Jurkat, Clone E6-1 (cell line): Measurements from ENCODE around the gene DNAH14.

ENCODE experiments used
- DNase-seq: peaks from one replicate; pipeline ENCODE4 v3.0.0-alpha.2; 2011; ENCODE audit warnings: low read depth, low spot score
- H3K4me3 ChIP-seq: 2 replicates; pipeline ENCODE4 v1.5.1; 2011; ENCODE audit warnings: mild to moderate bottlenecking, low read length, control low read depth, moderate library complexity

Gene DNAH14

DNA sequence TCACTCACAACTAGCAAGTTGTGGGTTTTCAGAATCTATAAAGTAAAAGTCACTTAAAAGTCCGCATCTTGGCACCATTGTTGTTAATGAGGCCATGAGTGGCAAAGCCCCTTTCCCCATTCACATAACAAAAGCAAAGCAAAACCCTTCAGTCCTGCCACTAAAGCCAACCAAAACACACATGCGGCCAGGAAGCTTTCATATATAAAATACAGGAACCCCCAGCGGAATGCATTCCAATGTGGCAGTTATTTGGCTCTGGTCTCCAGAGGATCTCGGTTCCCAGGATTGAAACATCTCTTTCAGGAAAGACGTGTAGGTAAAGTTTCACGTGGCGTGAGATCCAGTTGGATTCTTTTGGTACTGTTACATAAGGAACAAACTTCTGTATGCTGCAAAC lies 500.8 kb downstream of the DNAH14 start:
- H3K4me3 ChIP-seq = no peak overlapping the region
- no peak for DNase-seq

GRCh38 chr1:225431081-225431863 lies 501.8 kb downstream of the DNAH14 start:
- H3K4me3 ChIP-seq = no peak overlapping the region
- no peak for DNase-seq

- no peak for DNase-seq
- H3K4me3 ChIP-seq = no peak overlapping the region
Measured at GRCh38 chr1:225434046-225434445, 504.6 kb downstream of the DNAH14 start.

DNA sequence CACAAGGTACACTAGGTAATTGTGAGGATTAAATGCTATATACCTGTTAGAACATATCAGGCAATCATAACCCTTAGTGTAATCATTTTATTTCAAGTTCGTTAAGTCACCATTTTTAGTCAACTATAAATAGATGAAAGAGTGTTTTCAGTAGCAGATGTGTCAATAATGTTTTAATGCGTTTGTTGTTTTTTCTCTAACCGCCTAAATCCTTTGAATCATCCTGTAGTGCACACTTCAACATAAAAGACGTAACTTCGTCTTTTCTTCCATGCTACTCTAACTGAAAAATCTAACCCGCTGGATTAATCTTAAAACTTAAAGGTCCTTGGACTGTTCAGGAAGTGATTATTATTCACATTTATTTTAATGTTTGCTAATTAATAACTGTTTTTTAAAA lies 505.6 kb downstream of the DNAH14 start:
- DNase-seq = no peak
- H3K4me3 ChIP-seq = no peak overlapping the region

GRCh38 chr1:225435487-225435886 lies 506.0 kb downstream of the DNAH14 start:
- DNase-seq = no peak
- H3K4me3 ChIP-seq = no peak overlapping the region

DNA sequence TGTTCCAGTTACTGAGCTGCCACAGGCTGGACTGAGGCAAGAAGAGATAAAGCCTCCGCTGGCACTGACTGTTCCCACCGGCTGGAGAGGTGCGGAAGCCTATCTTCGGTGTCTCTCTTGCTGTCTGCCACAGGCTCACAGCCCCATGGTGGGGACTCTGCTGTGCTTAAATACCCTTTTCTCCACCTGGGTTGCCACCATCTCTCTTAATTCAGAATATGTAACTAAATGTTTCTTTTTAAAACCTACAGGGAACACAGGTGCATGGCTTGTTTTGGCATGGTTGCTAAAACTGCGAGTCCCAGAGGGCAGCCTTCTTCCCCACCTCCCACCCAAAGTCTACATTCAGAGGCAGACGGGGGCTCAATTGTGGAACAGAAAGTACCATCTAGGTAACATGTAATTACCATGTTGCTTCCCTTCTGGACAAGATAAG lies 506.5 kb downstream of the DNAH14 start:
- no peak for DNase-seq
- no peak overlapping the region for H3K4me3 ChIP-seq

- DNase-seq = no peak
- no peak overlapping the region for H3K4me3 ChIP-seq
Measured at GRCh38 chr1:225437710-225438437, 508.4 kb downstream of the DNAH14 start.

- H3K4me3 ChIP-seq = no peak overlapping the region
Measured at GRCh38 chr1:225440380-225441221, 511.1 kb downstream of the DNAH14 start.

GRCh38 chr1:225441314-225442122 lies 512.0 kb downstream of the DNAH14 start:
- no peak overlapping the region for H3K4me3 ChIP-seq
- DNase-seq = no peak

More at GRCh38 chr1:225440380-225441221, 511.1 kb downstream of the DNAH14 start:
- DNase-seq = no peak

DNA sequence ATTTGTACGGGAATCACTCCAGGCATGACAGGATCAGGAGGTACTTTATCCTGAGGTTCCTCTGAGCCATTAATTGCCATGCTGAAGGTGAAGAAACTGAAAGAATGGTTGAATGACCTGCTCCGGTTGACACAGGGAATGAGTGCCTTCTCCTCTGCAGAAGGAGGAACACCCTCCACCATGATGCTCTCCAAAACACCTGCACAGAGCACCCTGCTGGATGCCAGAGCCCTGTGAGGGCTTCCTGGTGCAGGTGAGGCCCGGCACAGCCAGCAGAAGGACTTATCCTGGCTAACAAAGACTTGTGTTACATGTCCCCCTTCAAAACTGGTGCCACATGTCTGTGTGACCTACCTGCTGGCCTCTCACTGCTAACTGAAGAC lies 512.6 kb downstream of the DNAH14 start:
- H3K4me3 ChIP-seq = no peak overlapping the region
- DNase-seq = no peak

GRCh38 chr1:225445639-225446594 lies 516.4 kb downstream of the DNAH14 start:
- DNase-seq = peak; percentile 55
- H3K4me3 ChIP-seq = no peak overlapping the region

- H3K4me3 ChIP-seq = no peak overlapping the region
Measured at GRCh38 chr1:225446595-225446960, 517.1 kb downstream of the DNAH14 start.

DNA sequence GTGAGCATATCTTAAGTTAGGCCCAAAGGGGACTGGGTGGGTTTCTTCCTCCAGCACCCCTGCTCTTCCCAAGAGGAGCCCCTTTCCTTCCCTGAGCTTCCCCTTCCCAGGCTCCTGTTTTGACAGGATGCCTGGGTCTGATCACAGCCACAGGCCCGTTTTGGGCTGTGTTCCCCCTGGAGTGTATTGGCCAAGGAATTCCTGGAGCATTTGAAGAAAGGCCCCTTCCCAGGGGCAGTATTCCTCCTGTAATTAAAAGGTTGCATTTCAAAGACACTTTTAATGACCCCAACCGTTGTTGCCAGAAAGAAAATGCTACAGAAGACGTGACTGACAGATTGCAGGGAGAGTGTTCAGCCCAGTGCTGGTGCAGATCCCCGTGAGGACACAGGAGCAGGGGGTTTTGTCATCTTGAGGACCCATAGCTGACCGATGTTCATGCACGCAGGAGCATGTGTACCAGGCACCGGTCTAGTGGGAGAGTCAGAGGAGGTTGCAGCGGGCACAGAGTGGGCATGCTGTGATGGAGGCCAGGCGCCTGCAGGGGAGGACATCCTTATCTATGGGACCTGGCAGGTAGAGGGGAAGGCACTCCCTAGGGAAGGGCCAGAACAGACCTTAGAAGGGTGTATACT lies 517.6 kb downstream of the DNAH14 start:
- no peak overlapping the region for H3K4me3 ChIP-seq
- DNase-seq = no peak

More at GRCh38 chr1:225446595-225446960, 517.1 kb downstream of the DNAH14 start:
- DNase-seq = no peak

DNA sequence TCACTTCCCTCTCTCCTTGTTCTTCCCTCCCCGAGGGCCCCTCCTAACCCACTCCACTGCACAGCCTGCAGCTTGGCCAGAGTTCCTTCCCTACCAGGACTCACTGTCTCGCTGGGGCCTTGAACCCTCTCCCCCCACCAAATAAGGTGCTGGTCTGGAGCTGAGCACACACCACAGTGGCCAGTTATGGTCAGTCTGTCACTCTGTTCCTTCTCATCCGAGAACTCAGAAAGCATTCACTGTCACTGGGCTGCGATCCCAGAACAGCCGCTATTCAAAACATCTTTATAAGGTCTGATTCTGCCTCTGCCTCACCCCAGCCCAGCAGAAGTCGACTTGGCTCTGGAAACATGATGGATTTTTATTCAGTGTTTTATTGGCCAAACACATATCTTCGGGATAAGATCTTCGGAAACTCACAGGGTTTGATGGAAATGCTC lies 518.2 kb downstream of the DNAH14 start:
- no peak overlapping the region for H3K4me3 ChIP-seq
- no peak for DNase-seq

DNA sequence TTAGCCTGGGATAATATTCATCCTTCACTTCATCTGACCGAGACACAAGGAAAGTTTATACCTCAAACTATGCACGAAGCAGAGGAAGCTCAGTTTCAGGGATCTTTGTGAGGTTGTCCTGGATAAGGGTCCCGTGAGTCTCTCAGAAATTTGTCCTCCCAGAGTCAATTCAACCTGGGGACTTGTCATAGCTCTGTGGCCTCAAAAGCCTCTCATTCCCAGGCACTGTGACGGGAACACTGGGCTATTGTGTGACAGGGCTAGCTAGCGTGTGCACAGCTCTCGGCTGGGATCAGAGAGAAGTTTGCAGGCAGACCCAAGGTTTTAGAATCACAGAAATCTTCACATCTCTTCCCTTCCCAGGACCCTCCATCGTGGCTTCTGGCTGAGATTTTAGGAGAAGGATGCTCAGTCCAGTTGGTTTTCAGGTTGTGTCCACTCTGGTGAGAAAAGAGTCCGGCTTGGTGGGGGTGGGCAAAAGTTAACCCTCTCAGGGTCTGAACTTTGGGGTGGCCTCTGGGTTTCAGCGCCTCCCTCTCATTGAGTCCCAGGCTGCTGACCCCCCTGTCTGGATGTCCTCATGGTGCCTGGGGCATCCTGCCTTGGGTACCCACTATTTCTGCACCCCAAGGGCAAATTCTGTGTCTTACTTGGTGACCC lies 518.8 kb downstream of the DNAH14 start:
- no peak overlapping the region for H3K4me3 ChIP-seq
- DNase-seq = no peak
